Neural cell (in vitro differentiated cells): ENCODE data around the gene KPTN. TPM values are rescaled to one million over a fixed set of nuclear protein-coding genes. Genes with fewer than 3 reads are reported as not detected.

Source experiments
- H2AFZ ChIP-seq: fragments of 200-600, 300-800 bp; sonication (generic), shearing (Covaris generic); 2 replicates; pipeline ENCODE4 v1.6.0; 2014; ENCODE audit warnings: low read depth, mild to moderate bottlenecking, antibody characterized with exemption, low read length, moderate library complexity
- H3F3A ChIP-seq: fragments of 200-600 bp; shearing (Covaris generic); 2 replicates; pipeline ENCODE4 v1.6.1; 2016; ENCODE audit warnings: mild to moderate bottlenecking, moderate library complexity, mixed read lengths, antibody characterized with exemption, low read length; ENCODE audit not compliant: insufficient read depth, poor library complexity, severe bottlenecking
- H3K27ac ChIP-seq: fragments of 200-600, 300-800 bp; sonication (generic), shearing (Covaris generic); 2 replicates; pipeline ENCODE4 v1.5.1; 2014; ENCODE audit warnings: mild to moderate bottlenecking, low read length, moderate library complexity
- H3K27me3 ChIP-seq: fragments of 300-800, 200-600 bp; sonication (generic), shearing (Covaris generic); 2 replicates; pipeline ENCODE4 v1.6.0; 2014; ENCODE audit warnings: mild to moderate bottlenecking, low read depth, low read length, moderate library complexity; ENCODE audit not compliant: insufficient read depth
- H3K36me3 ChIP-seq: fragments of 300-800, 200-600 bp; sonication (generic), shearing (Covaris generic); 2 replicates; pipeline ENCODE4 v1.5.1; 2014; ENCODE audit warnings: mild to moderate bottlenecking, antibody characterized with exemption, low read length, moderate library complexity; ENCODE audit not compliant: insufficient read depth
- H3K4me2 ChIP-seq: fragments of 300-800, 200-600 bp; sonication (generic), shearing (Covaris generic); 2 replicates; pipeline ENCODE4 v1.6.0; 2014; ENCODE audit warnings: mild to moderate bottlenecking, low read length
- H3K4me3 ChIP-seq: fragments of 300-800, 200-600 bp; sonication (generic), shearing (Covaris generic); 2 replicates; pipeline ENCODE4 v1.5.1; 2014; ENCODE audit warnings: mild to moderate bottlenecking, low read length, moderate library complexity
- H3K79me2 ChIP-seq: fragments of 200-600 bp; shearing (Covaris generic); replicated peaks from 2 replicates; pipeline ENCODE4 v1.6.0; 2014; ENCODE audit warnings: mild to moderate bottlenecking, low read length, moderate library complexity; ENCODE audit not compliant: insufficient read depth
- H3K9ac ChIP-seq: fragments of 300-800, 200-600 bp; sonication (generic), shearing (Covaris generic); 2 replicates; pipeline ENCODE4 v1.6.1; 2016; ENCODE audit warnings: mild to moderate bottlenecking, low read length, mixed read lengths
- H3K9me2 ChIP-seq: fragments of 200-600 bp; shearing (Covaris generic); 2 replicates; pipeline ENCODE4 v1.6.1; 2016; ENCODE audit warnings: mild to moderate bottlenecking, low read length, mixed read lengths; ENCODE audit not compliant: insufficient read depth
- H3K9me3 ChIP-seq: fragments of 200-600, 300-800 bp; sonication (generic), shearing (Covaris generic); 2 replicates; pipeline ENCODE4 v1.6.1; 2016; ENCODE audit warnings: mild to moderate bottlenecking, mixed run types, low read length, moderate library complexity, mixed read lengths
- H4K20me1 ChIP-seq: fragments of 200-600 bp; shearing (Covaris generic); 2 replicates; pipeline ENCODE4 v1.6.1; 2016; ENCODE audit warnings: mild to moderate bottlenecking, mixed run types; ENCODE audit not compliant: insufficient read depth
- CTCF ChIP-seq: fragments of 450-650 bp; IDR thresholded peaks from 2 replicates; pipeline ENCODE4 v1.5.1; 2014; ENCODE audit warnings: antibody characterized with exemption, mild to moderate bottlenecking, moderate library complexity; ENCODE audit not compliant: poor library complexity, severe bottlenecking
- EP300 ChIP-seq: fragments of 450-650 bp; conservative IDR thresholded peaks from 2 replicates; pipeline ENCODE4 v1.6.1; 2014; ENCODE audit warnings: antibody characterized with exemption, mild to moderate bottlenecking, moderate library complexity; ENCODE audit not compliant: poor library complexity, severe bottlenecking
- EZH2 ChIP-seq: fragments of 200-600, 300-800 bp; shearing (Covaris generic), sonication (generic); IDR thresholded peaks from 2 replicates; pipeline ENCODE4 v1.6.1; 2014; ENCODE audit warnings: antibody characterized with exemption, low read length, borderline replicate concordance, mild to moderate bottlenecking; ENCODE audit not compliant: insufficient read depth, poor library complexity, severe bottlenecking
- MXI1 ChIP-seq: fragments of 450-650 bp; conservative IDR thresholded peaks from 2 replicates; pipeline ENCODE4 v1.6.1; 2014; ENCODE audit warnings: antibody characterized with exemption, mild to moderate bottlenecking; ENCODE audit not compliant: poor library complexity, severe bottlenecking
- POLR2AphosphoS5 ChIP-seq: IDR thresholded peaks from 2 replicates; pipeline ENCODE4 v1.6.1; 2012
- RAD21 ChIP-seq: fragments of 450-650 bp; conservative IDR thresholded peaks from 2 replicates; pipeline ENCODE4 v1.6.1; 2014; ENCODE audit warnings: antibody characterized with exemption, mild to moderate bottlenecking, moderate library complexity
- REST ChIP-seq: IDR thresholded peaks from 2 replicates; pipeline ENCODE4 v1.6.1; 2012; ENCODE audit warnings: borderline replicate concordance
- SMC3 ChIP-seq: fragments of 450-650 bp; conservative IDR thresholded peaks from 2 replicates; pipeline ENCODE4 v1.6.1; 2014; ENCODE audit warnings: antibody characterized with exemption, mild to moderate bottlenecking, moderate library complexity; ENCODE audit not compliant: poor library complexity
- TAF1 ChIP-seq: IDR thresholded peaks from 2 replicates; pipeline ENCODE4 v1.6.1; 2012; ENCODE audit warnings: low read depth
- polyA plus RNA-seq: library from polyadenylated mRNA; depleted of rRNA; stranded (reverse); fragments of >200 nt; gene quantifications from 2 replicates; pipeline ENCODE4 v1.2.3, GENCODE V29; 2014

Gene KPTN
- polyA plus RNA-seq, 1 donor from 2014 or later = 23.8 TPM

GRCh38 chr19:47467914-47468313 lies 16.1 kb downstream of the KPTN start:
- TF ChIP-seq REST (no peak), EZH2 (no peak), TAF1 (no peak), MXI1 (no peak), CTCF (no peak), RAD21 (no peak), SMC3 (no peak), POLR2AphosphoS5 (no peak), EP300 (no peak)
- Histone ChIP-seq H3K9me2 (no peaks in the 10 kb centered on the region), H3K79me2 (no peaks in the 10 kb centered on the region), H3K9me3 (no peaks in the 10 kb centered on the region), H3K4me2 (no peak overlapping the region), H3K27ac (no peak overlapping the region), H2AFZ (no peak overlapping the region), H4K20me1 (no peaks in the 10 kb centered on the region), H3F3A (no peaks in the 10 kb centered on the region), H3K36me3 (no peaks in the 10 kb centered on the region), H3K4me3 (no peak overlapping the region), H3K9ac (no peak overlapping the region), H3K27me3 (no peaks in the 10 kb centered on the region)

DNA sequence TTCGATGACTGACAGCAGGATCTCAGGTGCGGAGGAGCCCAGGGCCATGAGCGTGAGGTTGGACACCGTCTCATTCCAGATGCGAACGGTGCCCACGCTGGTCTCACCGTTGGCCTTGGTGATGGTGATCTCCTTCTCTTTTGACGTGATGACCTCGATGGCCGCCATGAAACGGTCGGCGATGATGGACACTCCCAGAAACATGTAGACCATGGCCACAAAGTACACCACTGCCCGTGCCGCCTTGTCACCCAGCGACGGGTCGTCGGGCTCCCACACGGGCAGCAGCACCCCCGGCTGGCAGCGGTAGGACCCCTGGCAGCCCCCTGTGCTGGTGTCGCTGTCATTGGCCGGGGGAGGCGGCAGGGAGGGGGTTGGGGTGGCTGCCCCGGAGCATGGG lies 18.1 kb downstream of the KPTN start:
- no peaks in the 10 kb centered on the region for H3F3A ChIP-seq
- no peak overlapping the region for H3K4me2 ChIP-seq
- no peaks in the 10 kb centered on the region for H3K27me3 ChIP-seq
- no peaks in the 10 kb centered on the region for H3K9me2 ChIP-seq
- H3K4me3 ChIP-seq = peak overlapping the region; percentile 54
- H3K9ac ChIP-seq = no peak overlapping the region
- no peaks in the 10 kb centered on the region for H3K79me2 ChIP-seq
- H3K27ac ChIP-seq = peak overlapping the region; percentile 70
- no peaks in the 10 kb centered on the region for H3K36me3 ChIP-seq
- no peaks in the 10 kb centered on the region for H3K9me3 ChIP-seq
- no peaks in the 10 kb centered on the region for H4K20me1 ChIP-seq
- no peak for TF ChIP-seq POLR2AphosphoS5
- no peak for TF ChIP-seq TAF1
- TF ChIP-seq RAD21 = no peak
- TF ChIP-seq EP300 = no peak
- no peak overlapping the region for H2AFZ ChIP-seq
